Measurements from ENCODE around the gene PEAK1.

- TF ChIP-seq CTCF (IDR thresholded peaks at IDR 0.05) (no peak), POLR2AphosphoS5 (IDR thresholded peaks at IDR 0.05; ENCODE audit: insufficient read depth in 1 of 2, low read depth in 1 of 2) (no peak)
Observed at GRCh38 chr15:77370580-77370979, 49.3 kb downstream of the PEAK1 start.

Data from vagina (tissue), 2 donors.